Progenitor cell of endocrine pancreas (in vitro differentiated cells): ENCODE data around the gene CST8. TPM values are rescaled to one million over a fixed set of nuclear protein-coding genes. Genes with fewer than 3 reads are reported as not detected.

Experiments
- DNase-seq: peaks from one replicate; pipeline ENCODE4 v3.0.0; 2021; ENCODE audit warnings: low spot score; ENCODE audit not compliant: unreplicated experiment
- H3K27ac Mint-ChIP-seq: 2 replicates; pipeline ENCODE4 v1.8.0; 2021; ENCODE audit warnings: mild to moderate bottlenecking, moderate library complexity, mixed read lengths
- H3K27me3 Mint-ChIP-seq: 2 replicates; pipeline ENCODE4 v1.8.0; 2021; ENCODE audit warnings: mixed read lengths
- H3K36me3 Mint-ChIP-seq: 2 replicates; pipeline ENCODE4 v1.8.0; 2022; ENCODE audit warnings: mixed read lengths; ENCODE audit not compliant: insufficient read depth
- H3K4me1 Mint-ChIP-seq: 2 replicates; pipeline ENCODE4 v1.8.0; 2021; ENCODE audit warnings: low read depth, mixed read lengths
- H3K4me3 Mint-ChIP-seq: 2 replicates; pipeline ENCODE4 v1.8.0; 2021; ENCODE audit warnings: low read depth, mild to moderate bottlenecking, moderate library complexity, mixed read lengths
- H3K9me3 Mint-ChIP-seq: 2 replicates; pipeline ENCODE4 v1.8.0; 2021; ENCODE audit warnings: low read depth, mixed read lengths
- CTCF ChIP-seq: fragments of 200-600 bp; sonication (generic); IDR thresholded peaks from one replicate; pipeline ENCODE4 v1.5.0; 2021; ENCODE audit warnings: antibody characterized with exemption, mild to moderate bottlenecking; ENCODE audit not compliant: unreplicated experiment
- long read RNA-seq: library from polyadenylated mRNA; unstranded; transcript quantifications from one replicate; pipeline ENCODE4 v2.0.0, GENCODE V29; 2020
- total RNA-seq: library from RNA; stranded (reverse); gene quantifications from 2 replicates; pipeline ENCODE4 v1.2.1, GENCODE V29; 2021

CST8 gene
- total RNA-seq = not detected in 2 replicates
- long read RNA-seq = 0 reads

- no peak within 1 kb of the TSS for H3K4me3 Mint-ChIP-seq
- peaks cover 3% of the 10 kb centered on the region for H3K27me3 Mint-ChIP-seq
- no peak for TF ChIP-seq CTCF
- H3K9me3 Mint-ChIP-seq = peaks cover 4% of the 10 kb centered on the region
- no peaks in the 10 kb centered on the region for H3K4me1 Mint-ChIP-seq
- peak within 1 kb of the TSS; percentile 31 for H3K27ac Mint-ChIP-seq
- H3K36me3 Mint-ChIP-seq = no peaks in the 10 kb centered on the region
- no peak for DNase-seq
Measured at GRCh38 chr20:23490817-23491216, at the start of gene CST8. Gene CST8 (plus strand): TSS chr20:23491117. CDS start chr20:23491668, 551 bp downstream.

- peak; percentile 71 for DNase-seq
- Mint-ChIP-seq H3K27me3 (peaks cover 17% of the 10 kb centered on the region), H3K4me3 (no peak overlapping the region), H3K36me3 (no peaks in the 10 kb centered on the region), H3K27ac (no peak overlapping the region), H3K4me1 (no peaks in the 10 kb centered on the region), H3K9me3 (no peaks in the 10 kb centered on the region)
- peak; percentile 95 for TF ChIP-seq CTCF
Measured at GRCh38 chr20:23441850-23442313, 49.0 kb upstream of the CST8 start.

GRCh38 chr20:23442436-23442835 is 48.5 kb upstream of the CST8 start:
- no peaks in the 10 kb centered on the region for H3K9me3 Mint-ChIP-seq
- DNase-seq = no peak
- no peaks in the 10 kb centered on the region for H3K36me3 Mint-ChIP-seq
- no peaks in the 10 kb centered on the region for H3K4me1 Mint-ChIP-seq
- H3K27ac Mint-ChIP-seq = no peak overlapping the region
- no peak overlapping the region for H3K4me3 Mint-ChIP-seq
- no peak for TF ChIP-seq CTCF
- peaks cover 17% of the 10 kb centered on the region for H3K27me3 Mint-ChIP-seq

- H3K4me3 Mint-ChIP-seq = no peak overlapping the region
- DNase-seq = no peak
Measured at GRCh38 chr20:23444859-23445258, 46.1 kb upstream of the CST8 start.

GRCh38 chr20:23445596-23446217 is 45.2 kb upstream of the CST8 start:
- Mint-ChIP-seq H3K27ac (no peak overlapping the region), H3K36me3 (no peaks in the 10 kb centered on the region), H3K27me3 (peaks cover 13% of the 10 kb centered on the region), H3K9me3 (no peaks in the 10 kb centered on the region), H3K4me1 (no peaks in the 10 kb centered on the region), H3K4me3 (no peak overlapping the region)
- no peak for TF ChIP-seq CTCF
- DNase-seq = no peak

More at GRCh38 chr20:23444859-23445258, 46.1 kb upstream of the CST8 start:
- Mint-ChIP-seq H3K4me1 (no peaks in the 10 kb centered on the region), H3K9me3 (no peaks in the 10 kb centered on the region), H3K36me3 (no peaks in the 10 kb centered on the region), H3K27me3 (peaks cover 19% of the 10 kb centered on the region), H3K27ac (no peak overlapping the region)
- no peak for TF ChIP-seq CTCF
